HepG2 (cell line): Measurements from ENCODE around the gene STX7. TPM values are rescaled to one million over a fixed set of nuclear protein-coding genes. Genes with fewer than 3 reads are reported as not detected.

Source experiments
- ATAC-seq: fragments of 200-7000 bp; cut with Tn5 transposase; 3 replicates; pipeline ENCODE4 v1.9.1; 2020; ENCODE audit warnings: mild to moderate bottlenecking, moderate library complexity
- BruUV-seq: library from RNA; stranded (reverse); fragments of 400-500 nt; replicated peaks from 2 replicates; lab custom pipeline; 2021; lab: Mats Ljungman, UMichigan
- CTCF ChIA-PET: fragments of 300-600 bp; formaldehyde crosslinking; extraction: SDS; loops from one replicate; lab custom pipeline; 2021; ENCODE audit warnings: low total read pairs, inconsistent platforms, low intra/inter-chr PET ratio; lab: Yijun Ruan, JAX
- POLR2A ChIA-PET: fragments of 350-600 bp; sonication (Branson Sonifier 250); formaldehyde crosslinking; loops from one replicate; lab custom pipeline; 2020; ENCODE audit warnings: antibody characterized with exemption, inconsistent platforms; lab: Yijun Ruan, JAX
- DNase-seq: peaks from one replicate; pipeline ENCODE4 v3.0.0-alpha.2; 2015; ENCODE audit warnings: low spot score
- FAIRE-seq: peaks from 3 replicates; lab custom pipeline; 2011; peaks lifted over from hg19 to GRCh38; lab: Jason Lieb, UNC
- H2AFZ ChIP-seq: one replicate; pipeline ENCODE4 v1.6.1; 2011; ENCODE audit warnings: low read length, inconsistent platforms
- H3K27ac ChIP-seq: fragments of 300-600 bp; 3 replicates; pipeline ENCODE4 v1.8.0; 2011; ENCODE audit warnings: mixed run types, mild to moderate bottlenecking, mixed read lengths, low read length, inconsistent platforms; ENCODE audit not compliant: insufficient read depth; ENCODE audit errors: extremely low read length
- H3K27me3 ChIP-seq, 2 experiments: fragments of 200-600 bp in 1 of 2; 2 replicates in 1 of 2; 3 replicates in 1 of 2; pipeline versions ENCODE4 v1.6.0 to v1.8.0; 2011; ENCODE audit warnings: low read length in 2 of 2, mild to moderate bottlenecking in 2 of 2, moderate library complexity in 2 of 2, inconsistent platforms in 1 of 2; ENCODE audit not compliant: insufficient read depth in 2 of 2, control insufficient read depth in 1 of 2
- H3K36me3 ChIP-seq, 2 experiments: fragments of 200-600 bp in 1 of 2; replicated peaks in 1 of 2; 2 replicates in 1 of 2; 3 replicates in 1 of 2; pipeline versions ENCODE4 v1.5.1 to v1.8.0; 2011; ENCODE audit warnings: low read length in 2 of 2, inconsistent platforms in 1 of 2; ENCODE audit not compliant: insufficient read depth in 2 of 2, control insufficient read depth in 1 of 2
- H3K4me1 ChIP-seq: 2 replicates; pipeline ENCODE4 v1.5.1; 2012; ENCODE audit warnings: low read length, inconsistent platforms; ENCODE audit not compliant: insufficient read depth
- H3K4me2 ChIP-seq: 2 replicates; pipeline ENCODE4 v1.6.0; 2011; ENCODE audit warnings: low read depth, low read length, inconsistent platforms
- H3K4me3 ChIP-seq, 3 experiments: fragments of 200-600 bp in 1 of 3; sonication (generic), shearing (Covaris generic) in 1 of 3; replicated peaks in 1 of 3; 2 replicates each; pipeline ENCODE4 v1.5.1; 2011 to 2016; ENCODE audit warnings: low read length in 3 of 3, inconsistent platforms in 2 of 3, low read depth in 2 of 3, mild to moderate bottlenecking in 2 of 3, control low read depth in 1 of 3, mixed read lengths in 1 of 3; ENCODE audit not compliant: insufficient read depth in 1 of 3
- H3K79me2 ChIP-seq: one replicate; pipeline ENCODE4 v1.6.1; 2011; ENCODE audit warnings: low read length, inconsistent platforms; ENCODE audit not compliant: insufficient read depth
- H3K9ac ChIP-seq: 2 replicates; pipeline ENCODE4 v1.6.0; 2011; ENCODE audit warnings: mild to moderate bottlenecking, low read depth, low read length, inconsistent platforms; ENCODE audit not compliant: insufficient read depth
- H3K9me3 ChIP-seq: 2 replicates; pipeline ENCODE4 v1.5.1; 2012; ENCODE audit warnings: mild to moderate bottlenecking, low read length
- H4K20me1 ChIP-seq: 2 replicates; pipeline ENCODE4 v1.6.0; 2011; ENCODE audit warnings: inconsistent platforms, mild to moderate bottlenecking, low read length, moderate library complexity; ENCODE audit not compliant: insufficient read depth
- MAFF ChIP-seq: IDR thresholded peaks from 2 replicates; pipeline ENCODE4 v1.6.1; 2011; ENCODE audit warnings: low read depth, low read length, improper control_type of control experiment
- MAFK ChIP-seq, 2 experiments: IDR thresholded peaks in 1 of 2; conservative IDR thresholded peaks in 1 of 2; 2 replicates each; pipeline ENCODE4 v1.6.1; 2011; ENCODE audit warnings: improper control_type of control experiment in 2 of 2, low read length in 2 of 2
- RAD21 ChIP-seq: fragments of 450-650 bp; formaldehyde crosslinking; IDR thresholded peaks from 2 replicates; pipeline ENCODE4 v1.5.0; 2020; ENCODE audit warnings: mild to moderate bottlenecking
- THAP11 ChIP-seq: IDR thresholded peaks from 2 replicates; pipeline ENCODE4 v1.6.1; 2016; ENCODE audit warnings: missing biosample characterization, missing genetic modification reagents
- whole genome bisulfite sequencing: methylation state at CpG from one replicate; pipeline ENCODE4 v1.1.6; 2017; ENCODE audit warnings: low lambda C conversion rate; 5-methylcytosine and 5-hydroxymethylcytosine counted together
- in situ Hi-C: cut with HindIII; loops from 2 replicates; pipeline ENCODE4 v1.10.0; 2017; ENCODE audit warnings: low pct_unique_long_range_greater_than_20kb; ENCODE audit not compliant: extremely low pct_ligation_motif_present
- intact Hi-C: fragments of 100-400 bp; cut with micrococcal nuclease; formaldehyde crosslinking; loops from one replicate; pipeline ENCODE4 v1.10.0; 2022; ENCODE audit not compliant: unreplicated experiment
- polyA plus RNA-seq, 8 experiments: library from polyadenylated mRNA; depleted of rRNA in 3 of 8; stranded (reverse) in 7 of 8; unstranded in 1 of 8; fragments of >200 nt; fragmentation: Illumina TruSeq in 4 of 8; extraction: Trizol in 4 of 8; gene quantifications; 2 replicates each; pipeline versions ENCODE4 v1.2.1 to v1.2.3, GENCODE V29; 2011 to 2016; ENCODE audit warnings: low read depth in 4 of 8, missing spikeins in 1 of 8, mixed read lengths in 1 of 8; ENCODE audit not compliant: insufficient read depth in 1 of 8
- total RNA-seq, 5 experiments: library from RNA; depleted of rRNA; stranded (reverse); fragments of >200 nt; fragmentation: Illumina TruSeq; extraction: Trizol; gene quantifications; 2 replicates each; pipeline ENCODE4 v1.2.3, GENCODE V29; 2016; ENCODE audit warnings: low read depth in 1 of 5
- TF ChIP-seq, protein P1 (sequence below): sonication (generic); formaldehyde crosslinking; IDR thresholded peaks from 2 replicates; pipeline ENCODE4 v1.4.0; 2020; ENCODE audit warnings: low read depth, missing genetic modification reagents

Gene STX7
- total and polyA plus RNA-seq, 2 of the 13 experiments (the other 11 are each of a cell fraction or from before 2014, with no cell fraction given), result 28.0 to 34.7 TPM

GRCh38 chr6:132487762-132488161, 25.2 kb downstream of the STX7 start:
- FAIRE-seq, result no peak
- Histone ChIP-seq H3K27me3 (no peaks in the 10 kb centered on the region), H3K36me3 (peaks cover 0 to 1% of the 10 kb centered on the region in 2 experiments; a peak in 2 of 5 replicates), H3K9ac (no peak overlapping the region), H3K9me3 (no peaks in the 10 kb centered on the region), H3K4me3 (no peak overlapping the region), H3K79me2 (peaks cover 3% of the 10 kb centered on the region), H3K4me2 (no peak overlapping the region), H4K20me1 (peaks cover 18% of the 10 kb centered on the region), H2AFZ (no peak overlapping the region), H3K4me1 (no peaks in the 10 kb centered on the region), H3K27ac (no peak overlapping the region)
- in situ Hi-C loops (loop anchor here (10.0 kb wide), 1 partner anchor 563 kb away; no protein-coding TSS in a partner anchor), intact Hi-C loops (loop anchor here (10.0 kb wide), 1 partner anchor 563 kb away; no protein-coding TSS in a partner anchor)
- DNase-seq, result no peak
- POLR2A ChIA-PET, result no interaction called here
- WGBS, result 96% methylated on average over 4 of the region's 4 CpGs
- no peak for ATAC-seq
- BruUV-seq, result no TSS peak
- TF ChIP-seq MAFF, result peak; percentile 98
- TF ChIP-seq RAD21 (CRISPR knock-in tag), result no peak
- TF ChIP-seq, protein P1, sequence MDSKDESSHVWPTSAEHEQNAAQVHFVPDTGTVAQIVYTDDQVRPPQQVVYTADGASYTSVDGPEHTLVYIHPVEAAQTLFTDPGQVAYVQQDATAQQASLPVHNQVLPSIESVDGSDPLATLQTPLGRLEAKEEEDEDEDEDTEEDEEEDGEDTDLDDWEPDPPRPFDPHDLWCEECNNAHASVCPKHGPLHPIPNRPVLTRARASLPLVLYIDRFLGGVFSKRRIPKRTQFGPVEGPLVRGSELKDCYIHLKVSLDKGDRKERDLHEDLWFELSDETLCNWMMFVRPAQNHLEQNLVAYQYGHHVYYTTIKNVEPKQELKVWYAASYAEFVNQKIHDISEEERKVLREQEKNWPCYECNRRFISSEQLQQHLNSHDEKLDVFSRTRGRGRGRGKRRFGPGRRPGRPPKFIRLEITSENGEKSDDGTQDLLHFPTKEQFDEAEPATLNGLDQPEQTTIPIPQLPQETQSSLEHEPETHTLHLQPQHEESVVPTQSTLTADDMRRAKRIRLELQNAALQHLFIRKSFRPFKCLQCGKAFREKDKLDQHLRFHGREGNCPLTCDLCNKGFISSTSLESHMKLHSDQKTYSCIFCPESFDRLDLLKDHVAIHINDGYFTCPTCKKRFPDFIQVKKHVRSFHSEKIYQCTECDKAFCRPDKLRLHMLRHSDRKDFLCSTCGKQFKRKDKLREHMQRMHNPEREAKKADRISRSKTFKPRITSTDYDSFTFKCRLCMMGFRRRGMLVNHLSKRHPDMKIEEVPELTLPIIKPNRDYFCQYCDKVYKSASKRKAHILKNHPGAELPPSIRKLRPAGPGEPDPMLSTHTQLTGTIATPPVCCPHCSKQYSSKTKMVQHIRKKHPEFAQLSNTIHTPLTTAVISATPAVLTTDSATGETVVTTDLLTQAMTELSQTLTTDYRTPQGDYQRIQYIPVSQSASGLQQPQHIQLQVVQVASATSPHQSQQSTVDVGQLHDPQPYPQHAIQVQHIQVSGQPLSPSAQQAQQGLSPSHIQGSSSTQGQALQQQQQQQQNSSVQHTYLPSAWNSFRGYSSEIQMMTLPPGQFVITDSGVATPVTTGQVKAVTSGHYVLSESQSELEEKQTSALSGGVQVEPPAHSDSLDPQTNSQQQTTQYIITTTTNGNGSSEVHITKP (CRISPR knock-in tag), result no peak
- TF ChIP-seq THAP11 (CRISPR knock-in tag), result no peak
- TF ChIP-seq MAFK (conservative IDR thresholded peaks at IDR 0.05 in 1 of 2, IDR thresholded peaks at IDR 0.05 in 1 of 2; ENCODE audit: low read length in 2 of 2), result peak; percentile 97 to 99
- CTCF ChIA-PET, result no interaction called here
